Tracheal epithelial cell (primary cell): ENCODE data around the gene KIF2B. TPM values are rescaled to one million over a fixed set of nuclear protein-coding genes. Genes with fewer than 3 reads are reported as not detected.

ENCODE experiments used
- total RNA-seq: library from RNA; depleted of rRNA; stranded (reverse); fragments of >200 nt; gene quantifications from 2 replicates; pipeline ENCODE4 v1.2.1, GENCODE V29; 2014

KIF2B gene, protein sequence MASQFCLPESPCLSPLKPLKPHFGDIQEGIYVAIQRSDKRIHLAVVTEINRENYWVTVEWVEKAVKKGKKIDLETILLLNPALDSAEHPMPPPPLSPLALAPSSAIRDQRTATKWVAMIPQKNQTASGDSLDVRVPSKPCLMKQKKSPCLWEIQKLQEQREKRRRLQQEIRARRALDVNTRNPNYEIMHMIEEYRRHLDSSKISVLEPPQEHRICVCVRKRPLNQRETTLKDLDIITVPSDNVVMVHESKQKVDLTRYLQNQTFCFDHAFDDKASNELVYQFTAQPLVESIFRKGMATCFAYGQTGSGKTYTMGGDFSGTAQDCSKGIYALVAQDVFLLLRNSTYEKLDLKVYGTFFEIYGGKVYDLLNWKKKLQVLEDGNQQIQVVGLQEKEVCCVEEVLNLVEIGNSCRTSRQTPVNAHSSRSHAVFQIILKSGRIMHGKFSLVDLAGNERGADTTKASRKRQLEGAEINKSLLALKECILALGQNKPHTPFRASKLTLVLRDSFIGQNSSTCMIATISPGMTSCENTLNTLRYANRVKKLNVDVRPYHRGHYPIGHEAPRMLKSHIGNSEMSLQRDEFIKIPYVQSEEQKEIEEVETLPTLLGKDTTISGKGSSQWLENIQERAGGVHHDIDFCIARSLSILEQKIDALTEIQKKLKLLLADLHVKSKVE
- not detected in 2 replicates for total RNA-seq

DNA sequence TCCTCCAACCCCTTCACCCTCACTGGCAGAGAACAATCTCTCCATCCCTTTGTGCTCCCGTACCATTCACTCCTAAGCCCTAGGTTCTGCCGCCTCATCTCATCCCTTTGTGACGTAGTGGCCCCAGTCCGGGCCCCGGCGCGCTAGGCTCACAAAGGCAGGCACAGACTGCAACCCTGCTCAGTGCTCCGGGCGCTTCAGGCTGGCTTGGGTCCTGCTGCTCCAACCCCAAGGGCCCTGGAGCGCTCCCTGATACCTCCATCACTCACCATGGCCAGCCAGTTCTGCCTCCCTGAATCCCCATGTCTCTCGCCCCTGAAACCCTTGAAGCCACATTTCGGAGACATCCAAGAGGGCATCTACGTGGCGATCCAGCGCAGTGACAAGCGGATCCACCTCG lies at the start of gene KIF2B:
TSS of gene KIF2B (plus strand) at position 164 of the 400 bp plus-strand sequence. CDS start at position 271, 107 bp downstream.

